CD4-positive, alpha-beta T cell treated with Interleukin-2 at 100 ng/mL for 4 hours (primary cell): ENCODE results near the gene DKK1.
"Not testable (repeated sequence)": the region's sequence is repeated elsewhere in the genome, so short reads cannot be mapped to it uniquely, and the experiment has no call there.

ENCODE experiments used
- DNase-seq: peaks from one replicate; pipeline ENCODE4 v3.0.0-alpha.2; 2020; ENCODE audit warnings: low spot score

The DKK1 gene

GRCh38 chr10:52318136-52318701 lies 4.1 kb downstream of the DKK1 start:
- DNase-seq = no peak

- no peak for DNase-seq
These were observed 4.9 kb downstream of the DKK1 start for GRCh38 chr10:52318822-52319464.

GRCh38 chr10:52319926-52320325 lies 5.8 kb downstream of the DKK1 start:
- no peak for DNase-seq

- DNase-seq = no peak
These were observed 8.2 kb downstream of the DKK1 start for GRCh38 chr10:52322323-52322722.

- DNase-seq = no peak
These were observed 8.9 kb downstream of the DKK1 start for GRCh38 chr10:52322936-52323335.

- DNase-seq = no peak
These were observed 12.3 kb downstream of the DKK1 start for GRCh38 chr10:52326382-52326781.

GRCh38 chr10:52331638-52332364 lies 17.7 kb downstream of the DKK1 start:
- DNase-seq = no peak

GRCh38 chr10:52332815-52333214 lies 18.7 kb downstream of the DKK1 start:
- DNase-seq = no peak

- DNase-seq = no peak
These were observed 20.5 kb downstream of the DKK1 start for GRCh38 chr10:52334595-52334994.

- DNase-seq = no peak
These were observed 21.6 kb downstream of the DKK1 start for GRCh38 chr10:52335665-52336064.

- no peak for DNase-seq
These were observed 23.1 kb downstream of the DKK1 start for GRCh38 chr10:52337225-52337624.

- no peak for DNase-seq
These were observed 29.4 kb downstream of the DKK1 start for GRCh38 chr10:52343439-52343838.

- no peak for DNase-seq
These were observed 32.6 kb downstream of the DKK1 start for GRCh38 chr10:52346394-52347326.

- no peak for DNase-seq
These were observed 33.2 kb downstream of the DKK1 start for GRCh38 chr10:52347327-52347667.

- no peak for DNase-seq
These were observed 34.0 kb downstream of the DKK1 start for GRCh38 chr10:52348037-52348564.

- no peak for DNase-seq
These were observed 37.8 kb downstream of the DKK1 start for GRCh38 chr10:52351914-52352330.

GRCh38 chr10:52353205-52353604 lies 39.1 kb downstream of the DKK1 start:
- DNase-seq = no peak

- DNase-seq = no peak
These were observed 39.9 kb downstream of the DKK1 start for GRCh38 chr10:52353960-52354394.

GRCh38 chr10:52357971-52358370 lies 43.9 kb downstream of the DKK1 start:
- DNase-seq = no peak

GRCh38 chr10:52359441-52359840 lies 45.4 kb downstream of the DKK1 start:
- DNase-seq = no peak

GRCh38 chr10:52365547-52366432 lies 51.7 kb downstream of the DKK1 start:
- not testable (repeated sequence) for DNase-seq
